SJSA1 (cell line): Measurements from ENCODE around the gene L1TD1. TPM values are rescaled to one million over a fixed set of nuclear protein-coding genes. Genes with fewer than 3 reads are reported as not detected.
"Not testable (repeated sequence)": the region's sequence is repeated elsewhere in the genome, so short reads cannot be mapped to it uniquely, and the experiment has no call there.

Experiments
- DNase-seq, 2 experiments: peaks; one replicate each; pipeline ENCODE4 v3.0.0-alpha.2; 2015 to 2020; ENCODE audit warnings: low spot score in 2 of 2, low read depth in 1 of 2
- H3K27ac ChIP-seq: fragments of 250-450 bp; sonication (Bioruptor Pico); 2 replicates; pipeline ENCODE4 v1.5.1; 2020; ENCODE audit warnings: mild to moderate bottlenecking, moderate library complexity
- H3K27me3 ChIP-seq: fragments of 250-450 bp; sonication (Bioruptor Pico); replicated peaks from 2 replicates; pipeline ENCODE4 v1.5.1; 2020; ENCODE audit warnings: mild to moderate bottlenecking, moderate library complexity
- H3K36me3 ChIP-seq: fragments of 250-450 bp; sonication (Bioruptor Pico); 2 replicates; pipeline ENCODE4 v1.5.1; 2020; ENCODE audit warnings: mild to moderate bottlenecking
- H3K4me1 ChIP-seq: fragments of 250-450 bp; sonication (Bioruptor Pico); replicated peaks from 2 replicates; pipeline ENCODE4 v1.6.1; 2021; ENCODE audit warnings: mild to moderate bottlenecking
- H3K4me3 ChIP-seq: fragments of 250-450 bp; sonication (Bioruptor Pico); 2 replicates; pipeline ENCODE4 v1.5.1; 2020; ENCODE audit warnings: mild to moderate bottlenecking
- H3K9me3 ChIP-seq: fragments of 250-450 bp; sonication (Bioruptor Pico); replicated peaks from 2 replicates; pipeline ENCODE4 v1.5.1; 2020; ENCODE audit warnings: mild to moderate bottlenecking
- total RNA-seq: library from RNA; depleted of rRNA; stranded (reverse); fragments of >200 nt; shearing (Covaris generic); gene quantifications from 2 replicates; pipeline ENCODE4 v1.2.3, GENCODE V29; 2014; rRNA removed

L1TD1 gene
- total RNA-seq = not detected in 2 replicates

- H3K9me3 ChIP-seq = no peaks in the 10 kb centered on the region
- H3K27ac ChIP-seq = no peak within 1 kb of the TSS
- no peaks in the 10 kb centered on the region for H3K27me3 ChIP-seq
- DNase-seq = no peak
- H3K36me3 ChIP-seq = no peaks in the 10 kb centered on the region
- H3K4me3 ChIP-seq = no peak within 1 kb of the TSS
- no peaks in the 10 kb centered on the region for H3K4me1 ChIP-seq
These were observed at the start of gene L1TD1 for GRCh38 chr1:62194651-62195544. Gene L1TD1 (plus strand): TSS chr1:62194849. CDS start chr1:62206629, 11,780 bp downstream.

GRCh38 chr1:62159940-62160348 lies 34.7 kb upstream of the L1TD1 start:
- H3K27me3 ChIP-seq = no peaks in the 10 kb centered on the region
- no peak overlapping the region for H3K27ac ChIP-seq
- H3K36me3 ChIP-seq = no peaks in the 10 kb centered on the region
- H3K9me3 ChIP-seq = no peaks in the 10 kb centered on the region
- no peak for DNase-seq
- no peak overlapping the region for H3K4me3 ChIP-seq
- no peaks in the 10 kb centered on the region for H3K4me1 ChIP-seq

- DNase-seq = no peak
- no peak overlapping the region for H3K4me3 ChIP-seq
- H3K9me3 ChIP-seq = no peaks in the 10 kb centered on the region
- H3K27ac ChIP-seq = no peak overlapping the region
- no peaks in the 10 kb centered on the region for H3K27me3 ChIP-seq
- no peaks in the 10 kb centered on the region for H3K36me3 ChIP-seq
- no peaks in the 10 kb centered on the region for H3K4me1 ChIP-seq
These were observed 32.9 kb upstream of the L1TD1 start for GRCh38 chr1:62161711-62162110.

- not testable (repeated sequence) for H3K27me3 ChIP-seq, H3K27ac ChIP-seq, H3K4me1 ChIP-seq, H3K36me3 ChIP-seq, DNase-seq, H3K9me3 ChIP-seq, H3K4me3 ChIP-seq
These were observed 24.3 kb upstream of the L1TD1 start for GRCh38 chr1:62170380-62170779.

GRCh38 chr1:62175568-62176179 lies 19.0 kb upstream of the L1TD1 start:
- Histone ChIP-seq H3K27me3 (no peaks in the 10 kb centered on the region), H3K9me3 (no peaks in the 10 kb centered on the region), H3K36me3 (no peaks in the 10 kb centered on the region), H3K27ac (no peak overlapping the region), H3K4me1 (no peaks in the 10 kb centered on the region), H3K4me3 (no peak overlapping the region)
- peak in 1 of 2 experiments; percentile 39 for DNase-seq

- Histone ChIP-seq H3K4me1 (no peaks in the 10 kb centered on the region), H3K27ac (no peak overlapping the region), H3K9me3 (no peaks in the 10 kb centered on the region), H3K36me3 (no peaks in the 10 kb centered on the region), H3K4me3 (no peak overlapping the region), H3K27me3 (no peaks in the 10 kb centered on the region)
- no peak for DNase-seq
These were observed 17.9 kb upstream of the L1TD1 start for GRCh38 chr1:62176597-62177312.

GRCh38 chr1:62177621-62178020 lies 17.0 kb upstream of the L1TD1 start:
- H3K27ac ChIP-seq = no peak overlapping the region
- no peaks in the 10 kb centered on the region for H3K27me3 ChIP-seq
- H3K4me1 ChIP-seq = no peaks in the 10 kb centered on the region
- H3K36me3 ChIP-seq = no peaks in the 10 kb centered on the region
- no peaks in the 10 kb centered on the region for H3K9me3 ChIP-seq
- H3K4me3 ChIP-seq = no peak overlapping the region
- DNase-seq = no peak

- H3K4me3 ChIP-seq = no peak overlapping the region
- no peaks in the 10 kb centered on the region for H3K36me3 ChIP-seq
- no peaks in the 10 kb centered on the region for H3K9me3 ChIP-seq
- H3K27ac ChIP-seq = no peak overlapping the region
- no peaks in the 10 kb centered on the region for H3K4me1 ChIP-seq
- DNase-seq = no peak
- H3K27me3 ChIP-seq = no peaks in the 10 kb centered on the region
These were observed 16.3 kb upstream of the L1TD1 start for GRCh38 chr1:62178372-62178771.

GRCh38 chr1:62180054-62180453 lies 14.6 kb upstream of the L1TD1 start:
- H3K27me3 ChIP-seq, H3K4me3 ChIP-seq, DNase-seq, H3K9me3 ChIP-seq, H3K36me3 ChIP-seq, H3K4me1 ChIP-seq, H3K27ac ChIP-seq: not testable (repeated sequence)

- DNase-seq = no peak
- Histone ChIP-seq H3K4me1 (no peaks in the 10 kb centered on the region), H3K4me3 (no peak overlapping the region), H3K9me3 (no peaks in the 10 kb centered on the region), H3K36me3 (no peaks in the 10 kb centered on the region), H3K27me3 (no peaks in the 10 kb centered on the region), H3K27ac (no peak overlapping the region)
These were observed 14.0 kb upstream of the L1TD1 start for GRCh38 chr1:62180639-62181038.

- DNase-seq = no peak
- Histone ChIP-seq H3K27me3 (no peaks in the 10 kb centered on the region), H3K4me3 (no peak overlapping the region), H3K27ac (no peak overlapping the region), H3K9me3 (no peaks in the 10 kb centered on the region), H3K4me1 (no peaks in the 10 kb centered on the region), H3K36me3 (no peaks in the 10 kb centered on the region)
These were observed 13.1 kb upstream of the L1TD1 start for GRCh38 chr1:62181532-62181931.

- H3K4me3 ChIP-seq, H3K9me3 ChIP-seq, H3K27ac ChIP-seq, H3K27me3 ChIP-seq, H3K4me1 ChIP-seq, H3K36me3 ChIP-seq, DNase-seq: not testable (repeated sequence)
These were observed 12.5 kb upstream of the L1TD1 start for GRCh38 chr1:62182157-62182556.

- not testable (repeated sequence) for DNase-seq, H3K27ac ChIP-seq, H3K36me3 ChIP-seq, H3K4me1 ChIP-seq, H3K27me3 ChIP-seq, H3K4me3 ChIP-seq, H3K9me3 ChIP-seq
These were observed 11.3 kb upstream of the L1TD1 start for GRCh38 chr1:62183164-62184020.
